ENCODE results near the gene PTPRT.

DNA sequence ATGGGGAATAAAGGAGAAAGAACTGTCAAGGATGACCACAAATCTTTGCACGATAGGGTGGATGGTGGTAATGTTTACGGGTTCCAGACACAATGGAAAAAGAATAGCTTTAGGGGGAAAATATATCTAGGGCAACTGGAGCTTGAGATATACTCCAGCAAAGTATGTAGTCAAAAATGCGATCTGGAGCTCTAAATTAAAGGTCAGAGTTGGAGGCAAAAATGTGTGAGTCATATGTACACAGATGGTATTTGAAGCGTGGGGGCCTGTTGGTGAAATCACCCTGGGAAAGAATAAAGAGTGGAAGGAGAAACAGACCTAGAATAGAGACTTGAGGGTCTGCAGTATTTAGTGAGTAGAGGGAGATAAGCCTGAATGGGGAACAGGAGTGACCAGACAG lies 937.6 kb downstream of the PTPRT start:
- TF ChIP-seq CTCF (IDR thresholded peaks at IDR 0.05) (no peak), MAZ (IDR thresholded peaks at IDR 0.05; ENCODE audit: borderline replicate concordance, low read depth, low read length) (no peak), PHF8 (IDR thresholded peaks at IDR 0.05; ENCODE audit: borderline replicate concordance, low read depth) (no peak), POLR2A (IDR thresholded peaks at IDR 0.05; ENCODE audit: low read length) (no peak), EP300 (IDR thresholded peaks at IDR 0.05) (no peak), ESRRA (IDR thresholded peaks at IDR 0.05; ENCODE audit: borderline replicate concordance, low read length) (no peak), RAD21 (conservative IDR thresholded peaks at IDR 0.05 in 1 of 2, IDR thresholded peaks at IDR 0.05 in 1 of 2) (no peak), HDAC2 (IDR thresholded peaks at IDR 0.05) (no peak), MYC (IDR thresholded peaks at IDR 0.05; ENCODE audit: borderline replicate concordance, low read length) (no peak)
- TF ChIP-seq, protein P1, sequence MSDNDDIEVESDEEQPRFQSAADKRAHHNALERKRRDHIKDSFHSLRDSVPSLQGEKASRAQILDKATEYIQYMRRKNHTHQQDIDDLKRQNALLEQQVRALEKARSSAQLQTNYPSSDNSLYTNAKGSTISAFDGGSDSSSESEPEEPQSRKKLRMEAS (IDR thresholded peaks at IDR 0.05): no peak
- TF ChIP-seq, protein P2, sequence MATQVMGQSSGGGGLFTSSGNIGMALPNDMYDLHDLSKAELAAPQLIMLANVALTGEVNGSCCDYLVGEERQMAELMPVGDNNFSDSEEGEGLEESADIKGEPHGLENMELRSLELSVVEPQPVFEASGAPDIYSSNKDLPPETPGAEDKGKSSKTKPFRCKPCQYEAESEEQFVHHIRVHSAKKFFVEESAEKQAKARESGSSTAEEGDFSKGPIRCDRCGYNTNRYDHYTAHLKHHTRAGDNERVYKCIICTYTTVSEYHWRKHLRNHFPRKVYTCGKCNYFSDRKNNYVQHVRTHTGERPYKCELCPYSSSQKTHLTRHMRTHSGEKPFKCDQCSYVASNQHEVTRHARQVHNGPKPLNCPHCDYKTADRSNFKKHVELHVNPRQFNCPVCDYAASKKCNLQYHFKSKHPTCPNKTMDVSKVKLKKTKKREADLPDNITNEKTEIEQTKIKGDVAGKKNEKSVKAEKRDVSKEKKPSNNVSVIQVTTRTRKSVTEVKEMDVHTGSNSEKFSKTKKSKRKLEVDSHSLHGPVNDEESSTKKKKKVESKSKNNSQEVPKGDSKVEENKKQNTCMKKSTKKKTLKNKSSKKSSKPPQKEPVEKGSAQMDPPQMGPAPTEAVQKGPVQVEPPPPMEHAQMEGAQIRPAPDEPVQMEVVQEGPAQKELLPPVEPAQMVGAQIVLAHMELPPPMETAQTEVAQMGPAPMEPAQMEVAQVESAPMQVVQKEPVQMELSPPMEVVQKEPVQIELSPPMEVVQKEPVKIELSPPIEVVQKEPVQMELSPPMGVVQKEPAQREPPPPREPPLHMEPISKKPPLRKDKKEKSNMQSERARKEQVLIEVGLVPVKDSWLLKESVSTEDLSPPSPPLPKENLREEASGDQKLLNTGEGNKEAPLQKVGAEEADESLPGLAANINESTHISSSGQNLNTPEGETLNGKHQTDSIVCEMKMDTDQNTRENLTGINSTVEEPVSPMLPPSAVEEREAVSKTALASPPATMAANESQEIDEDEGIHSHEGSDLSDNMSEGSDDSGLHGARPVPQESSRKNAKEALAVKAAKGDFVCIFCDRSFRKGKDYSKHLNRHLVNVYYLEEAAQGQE (IDR thresholded peaks at IDR 0.05): no peak

Data from A549 (cell line).